PC-3 (cell line): ENCODE measurements around the gene IRF8. TPM values are rescaled to one million over a fixed set of nuclear protein-coding genes. Genes with fewer than 3 reads are reported as not detected.

ENCODE experiments used
- ATAC-seq: fragments of 200-7000 bp; cut with Tn5 transposase; 2 replicates; pipeline ENCODE4 v1.9.1; 2020; ENCODE audit warnings: mild to moderate bottlenecking, moderate library complexity
- BruUV-seq: library from RNA; stranded (reverse); fragments of 400-500 nt; replicated peaks from 2 replicates; lab custom pipeline; 2021; lab: Mats Ljungman, UMichigan
- CTCF ChIA-PET: fragments of 300-600 bp; sonication (Branson Sonifier 250); formaldehyde crosslinking; loops from one replicate; lab custom pipeline; 2022; ENCODE audit warnings: antibody characterized with exemption; lab: Charles Lee
- POLR2A ChIA-PET: fragments of 300-600 bp; sonication (Branson Sonifier 250); formaldehyde crosslinking; loops from one replicate; lab custom pipeline; 2022; ENCODE audit warnings: antibody characterized with exemption; ENCODE audit not compliant: unreplicated experiment; lab: Charles Lee
- DNase-seq: peaks from one replicate; pipeline ENCODE4 v3.0.0-alpha.2; 2015
- H2AFZ ChIP-seq: fragments of 300-600 bp; sonication (generic); 2 replicates; pipeline ENCODE4 v1.6.0; 2016; ENCODE audit warnings: antibody characterized with exemption, low read length
- H3F3A ChIP-seq: fragments of 300-600 bp; sonication (generic); one replicate; pipeline ENCODE4 v1.6.0; 2017; ENCODE audit warnings: antibody characterized with exemption, low read length, control low read depth, mild to moderate bottlenecking; ENCODE audit not compliant: unreplicated experiment
- H3K27ac ChIP-seq: fragments of 300-600 bp; sonication (generic); 2 replicates; pipeline ENCODE4 v1.5.1; 2016; ENCODE audit warnings: mild to moderate bottlenecking, low read length
- H3K27me3 ChIP-seq: fragments of 300-600 bp; sonication (generic); 2 replicates; pipeline ENCODE4 v1.6.1; 2016; ENCODE audit warnings: low read length, mixed read lengths
- H3K36me3 ChIP-seq: fragments of 300-600 bp; sonication (generic); 2 replicates; pipeline ENCODE4 v1.6.1; 2016; ENCODE audit warnings: low read depth, mixed run types, low read length, mixed read lengths
- H3K4me1 ChIP-seq: fragments of 300-600 bp; sonication (generic); 2 replicates; pipeline ENCODE4 v1.5.1; 2016; ENCODE audit warnings: low read length; ENCODE audit not compliant: insufficient read depth
- H3K4me2 ChIP-seq: fragments of 300-600 bp; sonication (generic); 2 replicates; pipeline ENCODE4 v1.6.0; 2016; ENCODE audit warnings: low read length
- H3K4me3 ChIP-seq: fragments of 300-600 bp; sonication (generic); 2 replicates; pipeline ENCODE4 v1.5.1; 2016; ENCODE audit warnings: mild to moderate bottlenecking, low read length, mixed read lengths
- H3K79me2 ChIP-seq: fragments of 300-600 bp; sonication (generic); 2 replicates; pipeline ENCODE4 v1.6.1; 2017; ENCODE audit warnings: low read length, mixed read lengths
- H3K9ac ChIP-seq: fragments of 300-600 bp; sonication (generic); 2 replicates; pipeline ENCODE4 v1.6.0; 2016; ENCODE audit warnings: mild to moderate bottlenecking, low read length
- H3K9me2 ChIP-seq: fragments of 300-600 bp; sonication (generic); replicated peaks from 2 replicates; pipeline ENCODE4 v1.6.1; 2016; ENCODE audit warnings: mixed run types, low read length, mixed read lengths
- H3K9me3 ChIP-seq: fragments of 300-600 bp; sonication (generic); 2 replicates; pipeline ENCODE4 v1.6.1; 2016; ENCODE audit warnings: low read length, mixed read lengths
- H4K20me1 ChIP-seq: fragments of 300-600 bp; sonication (generic); 2 replicates; pipeline ENCODE4 v1.6.1; 2016; ENCODE audit warnings: low read length, mixed read lengths
- EZH2 ChIP-seq: fragments of 300-600 bp; sonication (generic); IDR thresholded peaks from one replicate; pipeline ENCODE4 v1.6.1; 2017; ENCODE audit warnings: antibody characterized with exemption, mild to moderate bottlenecking, low read length; ENCODE audit not compliant: unreplicated experiment
- EZH2phosphoT487 ChIP-seq: fragments of 300-600 bp; sonication (generic); IDR thresholded peaks from 2 replicates; pipeline ENCODE4 v1.6.1; 2018; ENCODE audit warnings: mild to moderate bottlenecking, antibody characterized with exemption, low read length, borderline replicate concordance
- intact Hi-C: fragments of 100-400 bp; cut with micrococcal nuclease; formaldehyde crosslinking; loops from 2 replicates; pipeline ENCODE4 v1.9.0; 2023
- total RNA-seq: library from RNA; depleted of rRNA; stranded (reverse); fragments of >200 nt; gene quantifications from 2 replicates; pipeline ENCODE4 v1.2.3, GENCODE V29; 2014
- TF ChIP-seq, protein P1 (sequence below): fragments of 300-600 bp; sonication (generic); conservative IDR thresholded peaks from 2 replicates; pipeline ENCODE4 v1.5.1; 2017; ENCODE audit warnings: antibody characterized with exemption, low read depth, mild to moderate bottlenecking, low read length

IRF8 gene
- total RNA-seq, 1 experiment from 2014 or later, result not detected

DNA sequence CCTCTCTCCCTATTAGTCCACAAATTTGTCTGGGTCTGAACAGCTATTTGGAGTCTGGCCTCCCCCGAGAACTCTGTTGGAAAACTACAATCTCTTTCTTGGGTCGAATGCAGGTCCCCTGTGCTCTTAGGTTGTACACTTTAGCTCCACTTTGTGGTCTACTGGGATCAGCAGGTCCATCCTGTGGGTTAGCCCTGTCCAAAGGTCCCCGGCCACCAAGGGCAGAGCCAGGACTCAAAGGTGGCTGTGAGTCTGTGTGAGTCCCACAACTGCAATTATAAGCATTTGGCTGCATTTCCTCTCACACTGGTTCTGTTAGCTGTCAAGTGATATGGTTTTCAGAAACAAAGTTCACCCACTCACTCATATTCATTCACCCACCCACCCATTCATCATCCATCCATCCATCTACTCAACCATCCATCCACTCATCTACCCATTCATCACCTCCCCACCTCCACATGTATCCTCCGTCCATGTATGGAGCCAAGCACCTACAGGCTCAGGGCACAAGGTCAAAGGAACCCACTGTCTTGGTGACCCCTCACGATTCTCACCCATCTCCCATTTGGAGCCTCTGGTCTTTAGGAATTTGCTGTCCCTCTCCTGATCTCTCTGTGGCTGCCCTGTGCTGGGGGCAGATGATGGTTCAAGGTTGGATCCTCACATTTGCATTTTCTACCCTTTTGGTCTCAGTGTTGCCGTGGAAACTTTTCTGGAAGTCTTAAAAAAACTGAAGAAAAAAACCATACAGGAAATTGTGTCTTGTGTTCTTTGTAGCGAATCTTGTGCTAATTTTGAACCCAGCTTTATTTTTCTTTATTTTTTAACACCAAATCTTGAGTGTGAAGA is 45.8 kb downstream of the IRF8 start:
- Histone ChIP-seq H3K79me2 (no peaks in the 10 kb centered on the region), H3K4me3 (no peak overlapping the region), H3K27me3 (peaks cover 74% of the 10 kb centered on the region), H4K20me1 (no peaks in the 10 kb centered on the region), H3K4me1 (no peaks in the 10 kb centered on the region), H2AFZ (no peak overlapping the region), H3K9me3 (no peaks in the 10 kb centered on the region), H3K36me3 (no peaks in the 10 kb centered on the region), H3K9me2 (no peaks in the 10 kb centered on the region), H3K4me2 (no peak overlapping the region), H3K27ac (no peak overlapping the region), H3F3A (no peaks in the 10 kb centered on the region), H3K9ac (no peak overlapping the region)
- no peak for DNase-seq
- ChIA-PET POLR2A (no interaction called here), CTCF (no interaction called here)
- no peak for ATAC-seq
- TF ChIP-seq, protein P1, sequence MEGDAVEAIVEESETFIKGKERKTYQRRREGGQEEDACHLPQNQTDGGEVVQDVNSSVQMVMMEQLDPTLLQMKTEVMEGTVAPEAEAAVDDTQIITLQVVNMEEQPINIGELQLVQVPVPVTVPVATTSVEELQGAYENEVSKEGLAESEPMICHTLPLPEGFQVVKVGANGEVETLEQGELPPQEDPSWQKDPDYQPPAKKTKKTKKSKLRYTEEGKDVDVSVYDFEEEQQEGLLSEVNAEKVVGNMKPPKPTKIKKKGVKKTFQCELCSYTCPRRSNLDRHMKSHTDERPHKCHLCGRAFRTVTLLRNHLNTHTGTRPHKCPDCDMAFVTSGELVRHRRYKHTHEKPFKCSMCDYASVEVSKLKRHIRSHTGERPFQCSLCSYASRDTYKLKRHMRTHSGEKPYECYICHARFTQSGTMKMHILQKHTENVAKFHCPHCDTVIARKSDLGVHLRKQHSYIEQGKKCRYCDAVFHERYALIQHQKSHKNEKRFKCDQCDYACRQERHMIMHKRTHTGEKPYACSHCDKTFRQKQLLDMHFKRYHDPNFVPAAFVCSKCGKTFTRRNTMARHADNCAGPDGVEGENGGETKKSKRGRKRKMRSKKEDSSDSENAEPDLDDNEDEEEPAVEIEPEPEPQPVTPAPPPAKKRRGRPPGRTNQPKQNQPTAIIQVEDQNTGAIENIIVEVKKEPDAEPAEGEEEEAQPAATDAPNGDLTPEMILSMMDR, result no peak
- TF ChIP-seq EZH2phosphoT487, result no peak
- TF ChIP-seq EZH2, result no peak
- BruUV-seq, result no TSS peak
- intact Hi-C loops, result no loop called here

DNA sequence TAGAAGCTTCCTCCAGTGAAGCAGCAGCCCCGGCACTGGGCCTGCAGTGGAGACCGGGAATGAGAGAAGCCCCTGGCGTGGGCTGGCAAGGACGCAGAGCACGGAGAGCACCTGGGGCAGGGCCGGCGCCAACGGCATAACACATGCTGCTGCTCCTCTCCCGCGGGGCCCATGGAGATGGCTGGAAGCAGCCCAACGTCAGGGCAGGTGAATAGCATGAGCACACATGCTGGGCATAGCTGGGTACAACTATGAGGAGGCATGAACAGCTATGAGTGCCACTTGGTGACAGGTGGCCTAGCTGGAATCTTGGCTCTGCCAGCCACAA is 46.4 kb downstream of the IRF8 start:
- Histone ChIP-seq H3K36me3 (no peaks in the 10 kb centered on the region), H4K20me1 (no peaks in the 10 kb centered on the region), H3K4me2 (no peak overlapping the region), H3F3A (no peaks in the 10 kb centered on the region), H3K79me2 (no peaks in the 10 kb centered on the region), H3K9me2 (no peaks in the 10 kb centered on the region), H3K9ac (no peak overlapping the region), H3K4me3 (no peak overlapping the region), H3K9me3 (no peaks in the 10 kb centered on the region), H2AFZ (no peak overlapping the region), H3K4me1 (no peaks in the 10 kb centered on the region), H3K27ac (no peak overlapping the region), H3K27me3 (peaks cover 74% of the 10 kb centered on the region)
- no peak for ATAC-seq
- TF ChIP-seq EZH2, result no peak
- TF ChIP-seq, protein P1, result no peak
- TF ChIP-seq EZH2phosphoT487, result no peak
- no TSS peak for BruUV-seq
- intact Hi-C loops, result no loop called here
- no peak for DNase-seq
- ChIA-PET CTCF (no interaction called here), POLR2A (no interaction called here)

DNA sequence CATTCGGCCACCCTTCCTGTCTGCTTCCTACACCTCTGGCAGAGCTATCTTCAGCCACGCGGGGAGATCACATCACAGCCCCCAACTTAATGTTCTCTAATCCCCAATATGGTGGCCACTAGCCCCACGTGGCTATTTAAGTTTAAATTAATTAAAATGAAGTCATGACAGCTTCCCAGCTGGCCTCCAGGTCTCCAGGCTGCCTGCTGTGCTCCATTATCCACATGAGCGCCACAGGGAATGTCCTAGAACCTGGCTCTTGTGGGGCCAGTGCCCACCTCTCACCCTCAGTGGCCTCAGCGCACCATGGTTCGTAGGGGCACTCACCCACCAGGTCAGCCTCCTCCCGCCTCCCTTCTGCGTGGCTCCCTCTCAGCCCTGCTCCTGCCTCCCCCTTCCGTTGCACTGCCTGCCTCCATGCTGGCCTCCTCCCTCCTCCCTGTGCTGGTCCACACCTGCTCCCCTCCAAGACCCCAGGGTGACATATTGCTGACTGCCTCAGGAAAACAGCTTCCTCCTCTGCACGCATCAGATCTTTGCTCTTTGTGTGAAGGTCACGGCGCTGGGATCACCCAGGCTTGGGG is 47.7 kb downstream of the IRF8 start:
- ATAC-seq (no peak), DNase-seq (no peak)
- Histone ChIP-seq H2AFZ (no peak overlapping the region), H3K27me3 (peaks cover 75% of the 10 kb centered on the region), H3K9me3 (no peaks in the 10 kb centered on the region), H4K20me1 (no peaks in the 10 kb centered on the region), H3K4me1 (no peaks in the 10 kb centered on the region), H3K79me2 (no peaks in the 10 kb centered on the region), H3K9me2 (no peaks in the 10 kb centered on the region), H3K4me3 (no peak overlapping the region), H3K9ac (no peak overlapping the region), H3K27ac (no peak overlapping the region), H3K36me3 (no peaks in the 10 kb centered on the region), H3K4me2 (no peak overlapping the region), H3F3A (no peaks in the 10 kb centered on the region)
- intact Hi-C loops, result no loop called here
- TF ChIP-seq EZH2phosphoT487 (no peak), EZH2 (no peak)
- TF ChIP-seq, protein P1, result no peak
- BruUV-seq, result no TSS peak
- ChIA-PET POLR2A (no interaction called here), CTCF (no interaction called here)
